Superior temporal gyrus (tissue), 1 donor: ENCODE measurements around the gene GALK1.
A peak's percentile ranks its signal among the peaks of the same experiment; 100 is the strongest.
"Not testable (repeated sequence)": the region's sequence is repeated elsewhere in the genome, so short reads cannot be mapped to it uniquely, and the experiment has no call there.

Experiments used
- DNase-seq: peaks from one replicate; pipeline ENCODE4 v3.0.0-alpha.2; 2016; ENCODE audit errors: extremely low spot score

Gene GALK1

DNA sequence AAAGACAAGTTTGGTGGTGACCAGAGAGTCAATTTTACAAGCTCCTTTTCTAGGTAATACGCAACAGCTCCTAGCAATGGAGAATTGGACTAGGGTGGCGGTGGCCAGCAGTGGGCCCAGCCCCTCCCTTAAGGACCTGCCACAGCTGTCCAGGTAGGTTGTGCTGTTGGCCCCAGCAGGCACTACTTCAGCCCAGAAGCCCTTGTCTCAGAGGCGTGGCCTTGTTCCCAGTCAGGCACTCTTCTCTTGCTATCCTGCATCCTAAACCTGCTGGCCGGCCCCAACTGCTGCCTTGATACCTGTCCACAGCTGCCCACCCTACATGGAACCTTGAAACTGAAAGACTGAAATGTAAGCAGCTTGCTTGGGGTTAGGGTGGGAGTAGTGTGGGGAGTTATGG, 989 bp upstream of the GALK1 start:
- no peak for DNase-seq

DNA sequence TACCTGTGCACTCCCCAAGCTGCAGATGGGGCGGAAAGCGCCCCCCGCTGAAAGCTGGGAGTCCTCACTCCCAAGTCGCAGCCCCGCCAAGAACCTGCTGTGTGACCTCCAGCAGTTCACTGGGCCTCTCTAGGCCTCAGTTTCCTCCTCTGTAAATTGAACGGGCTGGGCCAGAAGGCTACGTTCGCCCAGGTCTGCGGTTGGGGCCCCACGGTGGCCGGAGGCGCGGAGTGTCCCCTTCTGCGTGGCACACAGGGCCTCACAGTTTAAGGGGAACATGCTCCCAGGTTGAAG, 628 bp downstream of the GALK1 start:
- DNase-seq: no peak

DNA sequence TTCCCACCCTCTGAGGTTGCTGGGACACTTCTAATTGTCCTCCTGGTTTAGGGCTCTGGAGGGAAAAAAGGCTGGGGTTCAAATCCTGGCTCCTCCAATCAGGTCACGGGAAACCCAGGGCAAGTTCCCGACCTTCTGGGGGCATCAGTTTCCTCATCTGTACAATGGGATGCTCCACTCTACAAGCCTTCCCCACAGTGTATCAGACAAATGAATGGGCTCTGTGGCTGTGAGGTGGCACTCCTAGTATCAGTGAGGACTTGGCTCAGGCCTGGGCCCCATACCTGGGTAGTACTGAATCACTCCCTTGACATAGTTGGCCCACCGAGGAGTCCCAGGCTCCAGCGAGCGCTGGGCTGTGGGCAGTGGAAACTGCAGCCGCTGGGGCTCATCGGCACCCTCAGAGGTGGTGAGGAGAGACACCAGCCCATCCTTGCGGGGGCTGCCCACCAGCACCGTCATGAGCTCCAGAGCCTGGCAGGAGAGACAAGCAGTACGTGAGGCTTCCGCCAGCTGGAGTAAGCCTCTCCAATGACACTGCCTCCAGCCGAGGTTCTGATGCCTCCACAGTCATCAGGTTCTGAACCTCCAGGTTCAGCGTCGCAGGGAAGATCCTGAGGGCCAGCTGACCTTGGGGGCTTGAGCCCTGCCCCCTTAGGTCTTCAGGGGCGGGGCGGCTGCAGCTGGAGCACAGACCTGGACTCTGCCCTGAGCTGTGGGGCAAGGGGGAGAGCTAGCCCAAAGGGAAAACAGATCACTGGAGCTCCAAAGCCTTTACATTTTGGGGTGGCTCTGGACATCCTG, 1.2 kb downstream of the GALK1 start:
- DNase-seq: no peak

DNA sequence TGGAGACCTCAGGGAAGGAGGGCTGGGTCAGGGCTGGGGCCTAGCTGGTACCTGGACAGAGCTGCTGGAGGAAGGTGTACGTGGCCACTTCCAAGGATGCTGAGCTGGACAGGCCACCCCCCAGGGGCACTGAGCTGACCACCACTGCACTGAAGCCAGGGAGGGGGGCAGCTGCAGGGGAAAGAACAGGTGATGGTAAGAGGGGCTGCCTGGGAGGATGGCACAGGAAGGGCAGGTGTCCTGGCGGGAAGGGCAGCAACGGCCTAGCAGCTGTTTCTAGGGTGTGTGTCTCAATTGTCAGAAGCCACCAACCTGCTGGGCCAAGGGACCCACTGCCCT, 1.8 kb downstream of the GALK1 start:
- no peak for DNase-seq

DNA sequence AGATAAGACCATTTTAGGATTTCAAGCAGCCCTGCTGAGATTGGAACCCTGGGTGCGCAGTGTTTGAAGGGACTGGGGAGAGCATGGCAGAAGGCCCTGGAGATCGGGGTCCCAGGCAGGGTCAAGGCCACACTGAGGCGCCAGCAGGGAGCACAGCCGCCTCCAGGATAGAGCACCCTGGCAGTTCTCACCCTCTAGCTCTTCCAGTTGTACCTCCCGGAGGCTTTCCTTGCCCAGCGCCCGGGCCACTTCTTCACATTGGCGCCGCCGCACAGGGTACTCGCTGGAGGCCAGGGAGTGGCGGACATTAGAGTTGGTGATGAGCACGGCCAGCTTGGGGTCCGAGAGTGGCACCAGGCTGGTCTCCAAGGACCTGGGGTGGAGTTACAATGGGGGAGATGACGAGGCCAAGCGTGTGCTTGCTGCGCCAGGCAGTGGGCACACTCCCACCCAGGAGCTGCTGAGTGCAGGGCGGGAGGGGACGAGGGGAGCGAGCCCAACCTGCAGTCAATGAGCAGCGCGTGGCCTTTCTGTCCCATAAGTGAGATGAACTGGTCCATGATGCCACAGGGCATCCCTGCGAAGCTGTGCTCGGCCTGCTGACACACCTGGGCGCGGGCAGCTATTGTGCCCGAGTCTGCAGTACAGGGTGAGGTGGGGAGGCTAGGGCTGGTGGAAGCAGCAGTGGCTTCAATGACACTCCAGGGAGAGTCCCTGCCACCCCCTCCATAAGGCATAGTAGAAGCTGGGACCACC, 2.3 kb downstream of the GALK1 start:
- DNase-seq: no peak

DNA sequence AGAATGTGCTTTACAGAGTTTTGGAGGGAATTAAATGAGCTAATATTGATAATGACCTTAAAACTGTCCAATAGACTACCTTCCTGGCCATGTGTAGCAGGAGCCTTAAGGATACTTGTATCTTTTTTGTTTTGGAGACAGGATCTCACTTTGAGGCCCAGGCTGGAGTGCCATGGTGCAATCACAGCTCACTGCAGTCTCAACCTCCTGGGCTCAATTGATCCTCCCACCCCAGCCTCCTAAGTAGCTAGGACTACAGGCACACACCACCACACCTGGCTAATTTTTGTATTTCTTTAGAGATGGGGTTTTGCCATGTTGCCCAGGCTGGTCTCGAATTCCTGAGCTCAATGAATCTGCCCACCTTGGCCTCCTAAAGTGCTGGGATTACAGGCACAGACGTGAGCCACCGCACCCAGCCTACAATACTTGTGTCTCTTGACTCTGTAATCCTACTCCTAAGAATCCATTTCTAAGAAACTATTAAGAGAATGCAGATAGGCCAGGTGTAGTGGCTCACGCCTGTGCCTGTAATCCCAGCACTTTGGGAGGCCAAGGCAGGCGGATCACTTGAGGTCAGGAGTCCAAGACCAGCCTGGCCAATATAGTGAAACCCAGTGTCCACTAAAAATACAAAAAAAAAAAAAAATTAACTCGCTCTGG, 4.9 kb downstream of the GALK1 start:
- not testable (repeated sequence) for DNase-seq

DNA sequence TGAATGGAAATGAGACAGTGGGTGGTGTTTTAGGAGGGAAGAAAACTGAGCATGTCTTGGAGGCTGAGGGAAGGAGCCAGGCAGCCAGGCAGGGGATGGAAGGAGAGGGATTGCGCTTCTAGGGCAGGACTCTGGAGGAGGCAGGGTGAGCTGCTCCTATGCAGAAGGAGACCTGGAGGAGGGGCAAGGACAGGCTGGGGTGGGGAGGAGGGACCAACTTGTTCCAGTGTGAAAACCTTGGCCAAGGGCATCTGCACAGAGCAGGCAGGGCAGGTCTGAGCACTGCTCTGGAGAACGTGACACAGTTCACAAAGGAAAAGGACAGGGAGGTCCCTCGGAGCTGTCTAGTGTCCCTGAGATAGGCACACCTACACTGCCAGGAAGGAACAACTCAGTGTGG, 5.5 kb downstream of the GALK1 start:
- no peak for DNase-seq

DNA sequence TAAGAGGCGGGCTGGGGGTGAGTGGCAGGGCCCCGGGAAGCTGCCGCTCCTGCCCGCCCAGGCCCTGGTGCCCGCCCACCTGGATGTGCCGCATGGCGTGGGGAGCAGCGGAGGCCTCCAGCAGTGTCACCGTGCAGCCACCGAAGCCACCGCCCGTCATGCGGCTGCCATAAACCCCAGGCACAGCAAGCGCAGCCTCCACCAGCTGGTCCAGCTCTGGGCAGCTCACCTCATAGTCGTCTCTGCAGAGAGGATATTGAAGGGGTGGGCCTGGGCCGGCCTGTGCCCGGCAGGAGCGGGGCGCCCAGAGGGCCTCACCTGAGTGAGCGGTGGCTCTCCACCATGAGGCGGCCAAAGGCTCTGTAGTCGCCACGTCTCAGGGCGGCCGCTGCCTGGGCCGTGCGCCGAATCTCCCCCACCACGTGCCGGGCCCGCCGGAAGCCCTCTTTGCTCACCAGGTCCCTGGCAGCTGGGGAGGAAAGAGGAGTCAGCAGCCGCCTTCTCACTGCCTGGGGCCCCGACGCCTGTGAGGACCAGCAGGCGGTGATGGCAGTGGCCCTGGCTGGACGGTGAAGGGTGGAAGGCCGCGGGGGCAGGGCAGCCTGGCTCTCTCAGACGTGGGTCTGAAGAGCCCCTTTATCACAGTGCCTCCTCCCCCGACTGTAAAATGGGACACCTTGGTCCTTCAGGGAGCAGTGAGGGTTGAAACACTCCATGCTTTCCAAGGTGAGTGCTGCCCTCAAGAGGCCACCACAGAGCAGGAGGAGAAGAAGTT, 6.7 kb downstream of the GALK1 start:
- DNase-seq: no peak

DNA sequence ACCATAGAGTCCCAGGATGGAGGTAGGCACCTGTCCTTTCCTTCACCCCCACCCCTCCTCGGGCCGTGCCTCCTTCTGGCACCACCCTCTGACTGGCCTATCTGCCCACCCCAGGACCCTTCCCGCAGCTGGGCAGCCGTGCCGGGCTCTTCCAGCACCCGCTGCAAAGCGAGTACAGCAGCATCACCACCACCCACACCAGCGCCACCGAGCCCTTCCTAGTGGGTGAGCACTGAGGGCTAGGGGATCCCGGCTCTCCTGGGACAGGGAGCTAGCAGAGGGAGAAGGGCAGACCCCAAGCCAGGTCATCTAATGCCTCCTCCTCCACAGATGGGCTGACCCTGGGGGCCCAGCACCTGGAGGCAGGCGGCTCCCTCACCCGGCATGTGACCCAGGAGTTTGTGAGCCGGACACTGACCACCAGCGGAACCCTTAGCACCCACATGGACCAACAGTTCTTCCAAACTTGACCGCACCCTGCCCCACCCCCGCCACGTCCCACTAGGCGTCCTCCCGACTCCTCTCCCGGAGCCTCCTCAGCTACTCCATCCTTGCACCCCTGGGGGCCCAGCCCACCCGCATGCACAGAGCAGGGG, 7.8 kb downstream of the GALK1 start:
- no peak for DNase-seq

DNA sequence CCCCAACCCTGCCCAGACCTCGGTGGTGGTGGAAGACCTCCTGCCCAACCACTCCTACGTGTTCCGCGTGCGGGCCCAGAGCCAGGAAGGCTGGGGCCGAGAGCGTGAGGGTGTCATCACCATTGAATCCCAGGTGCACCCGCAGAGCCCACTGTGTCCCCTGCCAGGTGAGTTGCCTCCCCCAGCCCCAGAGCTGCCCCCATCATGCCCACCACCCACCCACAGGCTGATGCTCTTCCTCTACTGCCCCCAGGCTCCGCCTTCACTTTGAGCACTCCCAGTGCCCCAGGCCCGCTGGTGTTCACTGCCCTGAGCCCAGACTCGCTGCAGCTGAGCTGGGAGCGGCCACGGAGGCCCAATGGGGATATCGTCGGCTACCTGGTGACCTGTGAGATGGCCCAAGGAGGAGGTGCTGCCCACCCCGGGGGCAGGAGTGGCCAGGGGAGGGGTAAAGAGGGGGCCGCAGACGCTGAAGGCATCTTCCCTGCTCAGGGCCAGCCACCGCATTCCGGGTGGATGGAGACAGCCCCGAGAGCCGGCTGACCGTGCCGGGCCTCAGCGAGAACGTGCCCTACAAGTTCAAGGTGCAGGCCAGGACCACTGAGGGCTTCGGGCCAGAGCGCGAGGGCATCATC, 8.4 kb downstream of the GALK1 start:
- no peak for DNase-seq

DNA sequence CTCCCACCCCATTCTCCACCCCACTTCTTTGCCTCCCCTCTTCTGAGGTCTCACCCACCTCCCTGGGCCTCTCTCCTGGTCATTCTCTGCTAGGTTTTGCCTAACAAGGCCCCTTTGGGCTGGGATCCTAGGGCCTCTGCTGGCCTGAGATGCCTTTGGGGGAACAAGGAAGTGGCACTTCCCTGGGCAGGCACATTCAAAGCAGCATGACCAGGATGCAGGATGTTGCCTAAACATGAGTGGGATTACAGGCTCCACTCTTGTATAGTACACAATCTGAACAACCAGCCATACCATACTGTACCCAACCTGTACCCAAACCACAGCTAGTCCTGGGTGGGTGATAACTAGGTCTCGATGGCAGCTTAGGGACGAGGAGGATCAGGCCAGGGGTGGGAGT, 9.0 kb downstream of the GALK1 start:
- no peak for DNase-seq

DNA sequence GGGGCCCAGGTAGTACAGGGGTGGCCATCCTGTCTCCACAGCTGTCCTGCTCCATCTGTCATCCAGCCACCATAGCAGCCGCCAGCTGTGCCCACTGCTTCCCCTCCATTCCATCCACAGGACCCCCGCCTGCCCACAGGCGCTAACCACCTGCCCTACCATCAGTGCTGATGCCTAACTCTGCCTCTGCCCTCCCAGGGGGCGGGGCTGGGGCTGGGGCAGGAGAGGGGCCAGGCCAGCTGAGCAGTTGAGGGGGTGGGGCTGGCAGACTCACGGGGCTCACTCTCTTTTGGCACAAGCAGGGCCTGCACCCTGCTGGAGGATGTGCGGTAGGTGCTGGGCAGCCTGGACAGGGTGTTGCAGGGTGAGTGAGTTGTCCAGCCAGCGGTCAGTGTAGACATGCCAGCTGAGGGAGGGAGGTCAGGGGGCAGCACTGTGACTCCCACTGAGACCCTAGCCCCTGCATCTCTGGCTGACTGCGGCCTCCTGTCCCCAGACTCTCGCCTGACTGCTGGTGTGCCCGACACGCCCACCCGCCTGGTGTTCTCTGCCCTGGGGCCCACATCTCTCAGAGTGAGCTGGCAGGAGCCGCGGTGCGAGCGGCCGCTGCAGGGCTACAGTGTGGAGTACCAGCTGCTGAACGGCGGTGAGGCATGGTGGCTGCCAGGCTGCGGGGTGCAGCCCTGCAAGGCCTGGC, 9.6 kb downstream of the GALK1 start:
- no peak for DNase-seq

DNA sequence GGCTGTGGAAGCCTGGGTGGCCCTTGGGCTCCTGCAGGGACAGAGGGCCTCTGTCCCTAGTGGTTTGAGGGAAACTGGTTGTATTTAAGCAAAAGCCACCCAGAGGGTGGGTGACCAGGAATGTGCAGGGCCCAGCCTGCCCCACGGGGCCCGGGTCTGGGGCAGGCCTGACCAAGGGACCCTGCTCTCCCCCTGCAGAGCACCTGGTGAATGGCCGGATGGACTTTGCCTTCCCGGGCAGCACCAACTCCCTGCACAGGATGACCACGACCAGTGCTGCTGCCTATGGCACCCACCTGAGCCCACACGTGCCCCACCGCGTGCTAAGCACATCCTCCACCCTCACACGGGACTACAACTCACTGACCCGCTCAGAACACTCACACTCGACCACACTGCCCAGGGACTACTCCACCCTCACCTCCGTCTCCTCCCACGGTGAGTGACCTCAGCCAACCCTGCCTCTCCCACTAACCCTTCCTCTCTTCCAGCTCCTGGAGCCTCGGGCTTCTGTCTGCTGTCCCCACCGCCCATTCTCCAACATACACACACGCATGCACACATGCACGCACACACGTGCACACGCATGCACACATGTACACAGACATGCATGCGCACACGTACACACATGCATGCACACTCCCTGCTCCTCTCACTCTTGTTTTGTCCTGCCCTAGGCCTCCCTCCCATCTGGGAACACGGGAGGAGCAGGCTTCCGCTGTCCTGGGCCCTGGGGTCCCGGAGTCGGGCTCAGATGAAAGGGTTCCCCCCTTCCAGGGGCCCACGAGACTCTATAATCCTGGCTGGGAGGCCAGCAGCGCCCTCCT, 10.4 kb downstream of the GALK1 start:
- no peak for DNase-seq

DNA sequence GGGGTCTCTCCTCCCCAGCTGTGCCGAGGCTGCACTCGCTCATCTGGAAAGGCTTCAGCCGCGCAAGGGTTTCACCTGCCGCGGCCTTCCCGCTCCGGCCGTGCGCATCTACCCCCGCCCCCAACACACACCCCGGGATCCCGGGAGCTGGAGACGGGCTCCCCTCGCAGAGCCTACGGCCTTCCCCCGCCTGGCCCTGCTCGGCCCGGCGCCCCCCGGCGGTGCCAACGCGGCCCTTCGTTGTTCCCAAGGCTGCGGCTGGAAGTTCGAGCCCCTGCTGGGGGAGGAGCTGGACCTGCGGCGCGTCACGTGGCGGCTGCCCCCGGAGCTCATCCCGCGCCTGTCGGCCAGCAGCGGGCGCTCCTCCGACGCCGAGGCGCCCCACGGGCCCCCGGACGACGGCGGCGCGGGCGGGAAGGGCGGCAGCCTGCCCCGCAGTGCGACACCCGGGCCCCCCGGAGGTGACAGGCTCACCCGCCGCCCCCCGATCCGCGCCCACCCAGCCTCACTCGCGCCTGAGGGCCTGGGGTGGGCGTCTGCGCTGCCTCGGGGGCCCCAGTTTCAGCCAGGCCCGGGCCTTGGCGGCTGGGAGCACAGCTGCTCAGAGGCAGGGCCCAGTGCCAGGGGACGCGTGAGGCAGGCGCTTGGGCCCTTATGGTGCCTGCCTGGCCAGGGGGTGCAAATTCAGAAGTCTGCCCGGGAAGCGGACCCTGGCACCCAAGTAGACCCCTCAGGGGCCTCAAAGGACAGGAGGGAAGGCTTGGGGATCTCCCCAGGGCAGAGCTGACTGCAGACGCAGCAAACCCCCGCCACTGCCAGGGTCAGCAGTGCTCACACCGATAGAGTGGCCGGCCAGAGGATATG, 11.2 kb downstream of the GALK1 start:
- peak; percentile 67 for DNase-seq

DNA sequence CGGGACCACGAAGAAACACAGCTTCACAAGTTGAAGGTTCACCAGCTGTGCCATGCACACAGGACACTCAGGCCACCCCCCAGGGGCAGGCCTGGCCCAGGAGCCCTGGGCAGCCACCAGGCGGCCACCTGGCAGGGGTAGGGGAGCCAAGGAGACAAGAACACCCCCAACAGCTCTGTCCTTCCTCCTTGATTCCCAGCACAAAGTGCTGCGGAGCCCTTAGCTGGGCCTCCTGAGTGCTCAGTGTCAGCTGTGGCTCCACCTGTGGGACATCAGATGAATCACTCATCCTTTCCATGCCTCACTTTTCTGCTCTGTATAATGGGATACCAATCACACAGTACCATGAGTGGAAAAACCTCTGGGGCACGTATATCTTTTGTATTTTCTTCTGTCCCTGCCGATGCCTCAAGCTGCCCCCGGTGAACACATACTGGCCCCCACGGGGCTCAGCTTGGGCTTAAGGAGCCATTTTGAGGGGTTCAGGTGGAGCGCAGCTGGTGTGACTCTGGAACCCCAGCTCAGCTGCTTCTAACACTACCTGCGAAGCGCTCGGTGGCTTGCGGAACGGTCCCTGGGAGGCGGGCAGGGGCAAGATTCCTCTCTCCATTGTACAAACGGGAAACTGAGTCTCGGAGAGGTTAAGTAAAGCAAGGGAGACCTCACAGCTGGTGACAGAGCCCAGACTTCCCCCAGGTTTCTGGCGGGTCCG, 12.0 kb downstream of the GALK1 start:
- no peak for DNase-seq

DNA sequence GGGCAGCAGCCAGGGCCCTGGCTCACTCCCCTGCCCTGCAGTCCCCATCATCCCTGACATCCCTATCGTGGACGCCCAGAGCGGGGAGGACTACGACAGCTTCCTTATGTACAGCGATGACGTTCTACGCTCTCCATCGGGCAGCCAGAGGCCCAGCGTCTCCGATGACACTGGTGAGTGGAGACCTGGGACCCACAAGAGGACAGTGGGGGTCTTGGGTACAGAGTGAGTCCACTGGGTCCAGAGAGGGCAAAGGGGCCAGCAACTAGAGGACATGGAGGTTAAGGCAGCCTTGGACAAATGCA, 12.6 kb downstream of the GALK1 start:
- DNase-seq: no peak

DNA sequence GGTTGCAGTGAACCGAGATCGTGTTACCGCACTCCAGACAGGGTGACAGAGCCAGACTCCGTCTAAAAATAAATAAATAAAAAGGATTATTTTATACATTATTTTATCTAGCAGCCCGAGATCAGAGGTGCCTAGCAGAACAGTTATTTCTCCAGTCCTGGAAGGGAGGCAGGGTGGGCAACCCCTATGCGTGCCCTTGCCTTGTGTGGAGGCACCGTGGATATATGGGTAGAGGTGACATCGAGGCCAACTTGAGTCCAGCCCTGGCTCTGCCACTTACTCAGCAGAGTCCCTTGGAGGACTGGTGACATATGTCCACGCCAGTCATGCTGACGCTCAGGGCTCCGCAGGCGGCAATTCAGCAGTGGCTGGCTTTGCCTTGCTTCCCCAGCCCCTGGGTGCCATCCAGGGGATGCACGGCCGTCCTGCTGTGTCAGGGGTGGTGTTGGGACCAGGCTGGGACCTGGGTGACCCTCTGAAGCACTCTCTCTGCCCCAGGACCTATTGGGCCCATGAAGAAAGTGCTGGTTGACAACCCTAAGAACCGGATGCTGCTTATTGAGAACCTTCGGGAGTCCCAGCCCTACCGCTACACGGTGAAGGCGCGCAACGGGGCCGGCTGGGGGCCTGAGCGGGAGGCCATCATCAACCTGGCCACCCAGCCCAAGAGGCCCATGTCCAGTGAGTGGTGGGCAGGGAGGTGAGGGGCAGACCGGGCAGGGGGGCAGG, 13.2 kb downstream of the GALK1 start:
- no peak for DNase-seq
